GM18498 (cell line): ENCODE results near the gene SEC14L2.

Source experiments
- ATAC-seq: cut with Tn5 transposase; IDR thresholded peaks from one replicate; pipeline ENCODE4 v1.9.1; 2021; ENCODE audit warnings: mild to moderate bottlenecking, moderate library complexity; ENCODE audit not compliant: unreplicated experiment

SEC14L2 gene

GRCh38 chr22:30424534-30425326 is 27.9 kb downstream of the SEC14L2 start:
- no peak for ATAC-seq

- ATAC-seq = no peak
Measured at GRCh38 chr22:30425327-30425615, 28.5 kb downstream of the SEC14L2 start.

- no peak for ATAC-seq
Measured at GRCh38 chr22:30425616-30426387, 29.0 kb downstream of the SEC14L2 start, which contains the start of gene MTFP1. Gene MTFP1, plus strand, starts transcription at chr22:30425768. Its CDS starts 112 bp downstream, at chr22:30425880.

- ATAC-seq = no peak
Measured at GRCh38 chr22:30426388-30427353, 29.9 kb downstream of the SEC14L2 start.

GRCh38 chr22:30427871-30428270 is 31.1 kb downstream of the SEC14L2 start:
- ATAC-seq = no peak

- ATAC-seq = no peak
Measured at GRCh38 chr22:30429887-30430286, 33.1 kb downstream of the SEC14L2 start.

- ATAC-seq = no peak
Measured at GRCh38 chr22:30430933-30431332, 34.1 kb downstream of the SEC14L2 start.

GRCh38 chr22:30432096-30432495 is 35.3 kb downstream of the SEC14L2 start:
- no peak for ATAC-seq

- no peak for ATAC-seq
Measured at GRCh38 chr22:30432520-30432919, 35.7 kb downstream of the SEC14L2 start.

- no peak for ATAC-seq
Measured at GRCh38 chr22:30433227-30433626, 36.4 kb downstream of the SEC14L2 start.

- ATAC-seq = no peak
Measured at GRCh38 chr22:30433773-30434172, 37.0 kb downstream of the SEC14L2 start.

GRCh38 chr22:30434843-30435242 is 38.0 kb downstream of the SEC14L2 start:
- no peak for ATAC-seq

- ATAC-seq = no peak
Measured at GRCh38 chr22:30435674-30436126, 38.9 kb downstream of the SEC14L2 start.

GRCh38 chr22:30436196-30436595 is 39.4 kb downstream of the SEC14L2 start:
- ATAC-seq = no peak

GRCh38 chr22:30438559-30438958 is 41.7 kb downstream of the SEC14L2 start:
- no peak for ATAC-seq

GRCh38 chr22:30439226-30439625 is 42.4 kb downstream of the SEC14L2 start:
- ATAC-seq = no peak

GRCh38 chr22:30439836-30440235 is 43.0 kb downstream of the SEC14L2 start:
- ATAC-seq = no peak

- ATAC-seq = no peak
Measured at GRCh38 chr22:30441088-30441487, 44.3 kb downstream of the SEC14L2 start.

- no peak for ATAC-seq
Measured at GRCh38 chr22:30444632-30445437, 48.0 kb downstream of the SEC14L2 start.

- ATAC-seq = no peak
Measured at GRCh38 chr22:30445438-30446145, 48.8 kb downstream of the SEC14L2 start.
